ENCODE results near the gene LRGUK.

DNA sequence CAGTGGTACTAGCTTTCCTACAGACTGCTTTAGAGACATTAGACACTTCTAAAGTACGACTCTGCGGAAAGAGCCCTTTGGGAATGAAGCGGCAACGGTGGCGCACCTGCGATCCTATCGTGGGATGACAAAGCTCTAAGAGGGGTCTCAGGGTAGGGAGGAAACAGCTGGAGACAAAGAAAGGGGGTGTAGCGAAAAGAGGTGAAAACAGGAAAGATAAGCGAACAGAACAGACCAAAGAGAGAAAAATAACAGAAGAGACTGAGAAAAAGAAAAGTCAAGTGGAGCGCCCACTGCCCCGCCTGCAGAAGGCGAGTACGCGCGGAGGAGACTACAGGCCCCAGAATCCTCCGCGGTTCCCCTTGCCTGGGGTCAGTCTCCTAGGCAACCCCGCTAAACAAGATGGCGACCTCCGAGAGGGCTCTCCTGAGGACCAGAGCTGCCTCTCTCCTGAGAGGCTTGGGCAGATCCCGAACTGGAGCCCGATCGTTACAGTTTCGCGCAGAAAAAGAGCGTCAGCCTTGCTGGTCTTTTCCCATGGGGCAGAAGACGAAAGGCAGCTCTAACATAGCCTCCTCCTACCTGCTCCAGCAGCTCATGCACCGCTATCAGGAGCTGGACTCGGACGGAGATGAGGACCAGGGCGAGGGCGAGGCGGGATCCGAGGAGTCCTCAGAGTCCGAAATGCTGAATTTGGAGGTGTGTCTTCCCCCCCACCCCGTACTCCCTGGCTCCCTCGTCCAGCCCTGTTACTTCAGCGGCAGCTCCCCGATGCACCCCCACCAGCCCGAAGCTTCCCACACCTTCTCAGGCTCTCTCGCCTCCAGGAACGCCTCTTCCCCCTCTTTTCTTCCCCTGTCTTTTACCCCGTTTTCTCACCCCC lies at the start of gene LRGUK:
- TF ChIP-seq, protein P1, sequence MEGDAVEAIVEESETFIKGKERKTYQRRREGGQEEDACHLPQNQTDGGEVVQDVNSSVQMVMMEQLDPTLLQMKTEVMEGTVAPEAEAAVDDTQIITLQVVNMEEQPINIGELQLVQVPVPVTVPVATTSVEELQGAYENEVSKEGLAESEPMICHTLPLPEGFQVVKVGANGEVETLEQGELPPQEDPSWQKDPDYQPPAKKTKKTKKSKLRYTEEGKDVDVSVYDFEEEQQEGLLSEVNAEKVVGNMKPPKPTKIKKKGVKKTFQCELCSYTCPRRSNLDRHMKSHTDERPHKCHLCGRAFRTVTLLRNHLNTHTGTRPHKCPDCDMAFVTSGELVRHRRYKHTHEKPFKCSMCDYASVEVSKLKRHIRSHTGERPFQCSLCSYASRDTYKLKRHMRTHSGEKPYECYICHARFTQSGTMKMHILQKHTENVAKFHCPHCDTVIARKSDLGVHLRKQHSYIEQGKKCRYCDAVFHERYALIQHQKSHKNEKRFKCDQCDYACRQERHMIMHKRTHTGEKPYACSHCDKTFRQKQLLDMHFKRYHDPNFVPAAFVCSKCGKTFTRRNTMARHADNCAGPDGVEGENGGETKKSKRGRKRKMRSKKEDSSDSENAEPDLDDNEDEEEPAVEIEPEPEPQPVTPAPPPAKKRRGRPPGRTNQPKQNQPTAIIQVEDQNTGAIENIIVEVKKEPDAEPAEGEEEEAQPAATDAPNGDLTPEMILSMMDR (IDR thresholded peaks at IDR 0.05; ENCODE audit: extremely low read depth in 1 of 2, insufficient read depth in 1 of 2, low read depth in 1 of 2, low read length in 2 of 2), result no peak
- TF ChIP-seq POLR2A (IDR thresholded peaks at IDR 0.05; ENCODE audit: low read depth, low read length), result no peak
